ENCODE results near the gene ITGBL1.

ITGBL1 gene

DNA sequence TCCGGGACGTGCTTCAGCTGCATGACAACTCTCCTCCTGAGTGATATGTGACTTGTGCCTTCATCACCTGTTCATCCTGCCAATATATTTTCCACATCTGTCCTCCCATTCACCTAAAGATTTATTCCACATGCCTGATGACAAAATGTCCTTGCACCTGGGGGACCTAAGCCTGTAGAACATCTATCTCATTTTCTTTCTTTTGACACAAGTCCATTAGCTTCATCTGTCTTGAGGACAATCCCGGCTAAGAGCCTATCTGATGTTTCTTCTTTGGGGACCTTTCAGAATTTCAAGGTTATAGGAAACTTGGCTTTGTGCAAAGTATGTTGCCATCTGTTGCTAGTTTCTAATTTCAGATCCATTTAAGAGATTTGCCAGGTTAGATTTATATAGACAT lies 41.1 kb downstream of the ITGBL1 start:
- TF ChIP-seq, protein P1, sequence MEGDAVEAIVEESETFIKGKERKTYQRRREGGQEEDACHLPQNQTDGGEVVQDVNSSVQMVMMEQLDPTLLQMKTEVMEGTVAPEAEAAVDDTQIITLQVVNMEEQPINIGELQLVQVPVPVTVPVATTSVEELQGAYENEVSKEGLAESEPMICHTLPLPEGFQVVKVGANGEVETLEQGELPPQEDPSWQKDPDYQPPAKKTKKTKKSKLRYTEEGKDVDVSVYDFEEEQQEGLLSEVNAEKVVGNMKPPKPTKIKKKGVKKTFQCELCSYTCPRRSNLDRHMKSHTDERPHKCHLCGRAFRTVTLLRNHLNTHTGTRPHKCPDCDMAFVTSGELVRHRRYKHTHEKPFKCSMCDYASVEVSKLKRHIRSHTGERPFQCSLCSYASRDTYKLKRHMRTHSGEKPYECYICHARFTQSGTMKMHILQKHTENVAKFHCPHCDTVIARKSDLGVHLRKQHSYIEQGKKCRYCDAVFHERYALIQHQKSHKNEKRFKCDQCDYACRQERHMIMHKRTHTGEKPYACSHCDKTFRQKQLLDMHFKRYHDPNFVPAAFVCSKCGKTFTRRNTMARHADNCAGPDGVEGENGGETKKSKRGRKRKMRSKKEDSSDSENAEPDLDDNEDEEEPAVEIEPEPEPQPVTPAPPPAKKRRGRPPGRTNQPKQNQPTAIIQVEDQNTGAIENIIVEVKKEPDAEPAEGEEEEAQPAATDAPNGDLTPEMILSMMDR (conservative IDR thresholded peaks at IDR 0.05; ENCODE audit: low read length) = no peak
- TF ChIP-seq EZH2phosphoT487 (IDR thresholded peaks at IDR 0.05; ENCODE audit: borderline replicate concordance) = no peak
- Histone ChIP-seq H3K4me3 (ENCODE audit: low read length, poor library complexity, severe bottlenecking) (no peak overlapping the region), H3F3A (ENCODE audit: low read depth) (no peaks in the 10 kb centered on the region), H3K4me2 (ENCODE audit: low read depth, low read length, poor library complexity, severe bottlenecking) (no peak overlapping the region), H3K4me1 (ENCODE audit: insufficient read depth, low read length, poor library complexity, severe bottlenecking) (no peaks in the 10 kb centered on the region), H3K9me2 (replicated peaks; ENCODE audit: low read depth, low read length) (no peaks in the 10 kb centered on the region), H3K27me3 (ENCODE audit: insufficient read depth, low read length, poor library complexity, severe bottlenecking) (no peaks in the 10 kb centered on the region), H3K9me3 (ENCODE audit: insufficient read depth, low read depth, low read length) (no peaks in the 10 kb centered on the region), H3K9ac (ENCODE audit: low read depth, low read length, poor library complexity, severe bottlenecking) (no peak overlapping the region), H3K79me2 (ENCODE audit: insufficient read depth, low read length) (no peaks in the 10 kb centered on the region), H3K36me3 (ENCODE audit: insufficient read depth, low read length) (no peaks in the 10 kb centered on the region), H4K20me1 (ENCODE audit: insufficient read depth, low read length, poor library complexity, severe bottlenecking) (no peaks in the 10 kb centered on the region), H2AFZ (ENCODE audit: low read length) (no peak overlapping the region)

DNA sequence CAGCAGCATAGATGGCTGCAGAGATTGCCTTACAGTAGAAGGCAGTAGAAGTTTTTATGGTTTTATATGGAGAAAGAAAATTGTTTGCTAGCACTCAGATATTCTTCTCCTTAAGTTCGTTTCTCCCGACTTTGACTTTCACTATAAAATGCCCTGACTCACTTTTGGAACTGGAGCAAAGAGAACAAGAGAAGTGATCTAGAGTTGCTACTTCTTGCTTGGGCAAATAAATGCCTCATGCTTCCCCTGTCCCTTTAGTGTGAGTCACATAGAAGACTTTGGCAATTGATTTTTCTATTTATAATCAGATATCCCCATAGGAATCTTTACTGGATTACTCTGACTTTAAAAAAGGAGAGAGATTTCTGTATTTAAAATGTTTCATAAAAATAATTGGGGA lies 46.9 kb downstream of the ITGBL1 start:
- Histone ChIP-seq H3K27me3 (ENCODE audit: insufficient read depth, low read length, poor library complexity, severe bottlenecking) (no peaks in the 10 kb centered on the region), H3K9ac (ENCODE audit: low read depth, low read length, poor library complexity, severe bottlenecking) (no peak overlapping the region)

DNA sequence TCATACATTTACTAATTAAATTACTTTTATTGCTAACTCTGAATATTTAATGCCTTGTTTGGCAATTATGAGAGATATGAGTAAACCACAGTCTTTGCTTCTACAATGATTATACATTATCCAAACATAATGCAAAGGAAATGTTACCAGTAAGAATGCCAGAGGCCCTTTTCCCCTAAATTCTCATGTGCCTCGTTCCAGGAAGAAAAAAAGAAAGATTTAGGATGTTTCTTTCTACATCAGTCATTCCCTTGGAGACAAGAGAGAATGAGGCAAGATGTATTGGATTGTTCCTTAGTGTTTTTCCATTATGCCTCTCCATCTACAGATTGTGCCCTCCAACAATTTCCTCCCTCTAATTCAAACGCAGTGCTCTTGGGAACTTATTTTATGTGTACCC lies 50.1 kb downstream of the ITGBL1 start:
- no peaks in the 10 kb centered on the region for H3K79me2 ChIP-seq (ENCODE audit: insufficient read depth, low read length)
- no peak overlapping the region for H2AFZ ChIP-seq (ENCODE audit: low read length)
- H3K9ac ChIP-seq (ENCODE audit: low read depth, low read length, poor library complexity, severe bottlenecking) = no peak overlapping the region
- no peaks in the 10 kb centered on the region for H3K4me1 ChIP-seq (ENCODE audit: insufficient read depth, low read length, poor library complexity, severe bottlenecking)
- no peak for TF ChIP-seq EZH2phosphoT487 (IDR thresholded peaks at IDR 0.05; ENCODE audit: borderline replicate concordance)
- TF ChIP-seq, protein P1 (conservative IDR thresholded peaks at IDR 0.05; ENCODE audit: low read length) = no peak
- no peak overlapping the region for H3K4me3 ChIP-seq (ENCODE audit: low read length, poor library complexity, severe bottlenecking)
- H3K36me3 ChIP-seq (ENCODE audit: insufficient read depth, low read length) = no peaks in the 10 kb centered on the region
- no peaks in the 10 kb centered on the region for H3K9me2 ChIP-seq (replicated peaks; ENCODE audit: low read depth, low read length)
- H3F3A ChIP-seq (ENCODE audit: low read depth) = no peaks in the 10 kb centered on the region
- H3K27me3 ChIP-seq (ENCODE audit: insufficient read depth, low read length, poor library complexity, severe bottlenecking) = no peaks in the 10 kb centered on the region
- H3K4me2 ChIP-seq (ENCODE audit: low read depth, low read length, poor library complexity, severe bottlenecking) = no peak overlapping the region
- no peaks in the 10 kb centered on the region for H3K9me3 ChIP-seq (ENCODE audit: insufficient read depth, low read depth, low read length)
- no peaks in the 10 kb centered on the region for H4K20me1 ChIP-seq (ENCODE audit: insufficient read depth, low read length, poor library complexity, severe bottlenecking)

More for the DNA sequence above, 46.9 kb downstream of the ITGBL1 start:
- Histone ChIP-seq H4K20me1 (ENCODE audit: insufficient read depth, low read length, poor library complexity, severe bottlenecking) (no peaks in the 10 kb centered on the region), H3K36me3 (ENCODE audit: insufficient read depth, low read length) (no peaks in the 10 kb centered on the region), H3K4me1 (ENCODE audit: insufficient read depth, low read length, poor library complexity, severe bottlenecking) (no peaks in the 10 kb centered on the region), H3K9me3 (ENCODE audit: insufficient read depth, low read depth, low read length) (no peaks in the 10 kb centered on the region), H3K4me3 (ENCODE audit: low read length, poor library complexity, severe bottlenecking) (no peak overlapping the region), H3F3A (ENCODE audit: low read depth) (no peaks in the 10 kb centered on the region), H3K9me2 (replicated peaks; ENCODE audit: low read depth, low read length) (no peaks in the 10 kb centered on the region), H3K4me2 (ENCODE audit: low read depth, low read length, poor library complexity, severe bottlenecking) (no peak overlapping the region), H3K79me2 (ENCODE audit: insufficient read depth, low read length) (no peaks in the 10 kb centered on the region), H2AFZ (ENCODE audit: low read length) (no peak overlapping the region)
- no peak for TF ChIP-seq EZH2phosphoT487 (IDR thresholded peaks at IDR 0.05; ENCODE audit: borderline replicate concordance)
- TF ChIP-seq, protein P1 (conservative IDR thresholded peaks at IDR 0.05; ENCODE audit: low read length) = no peak

All from Loucy (cell line).